B cell (primary cell): ENCODE results near the gene TRPV4.

Experiments
- EZH2 ChIP-seq: IDR thresholded peaks from 2 replicates; pipeline ENCODE4 v1.6.1; 2012; ENCODE audit warnings: borderline replicate concordance, low read depth, mild to moderate bottlenecking, moderate library complexity, low read length; ENCODE audit not compliant: insufficient read depth, poor library complexity, severe bottlenecking
- TF ChIP-seq, protein P1 (sequence below): fragments of 200-600 bp; IDR thresholded peaks from one replicate; pipeline ENCODE4 v1.8.0; 2022; ENCODE audit warnings: antibody characterized with exemption, mild to moderate bottlenecking

DNA sequence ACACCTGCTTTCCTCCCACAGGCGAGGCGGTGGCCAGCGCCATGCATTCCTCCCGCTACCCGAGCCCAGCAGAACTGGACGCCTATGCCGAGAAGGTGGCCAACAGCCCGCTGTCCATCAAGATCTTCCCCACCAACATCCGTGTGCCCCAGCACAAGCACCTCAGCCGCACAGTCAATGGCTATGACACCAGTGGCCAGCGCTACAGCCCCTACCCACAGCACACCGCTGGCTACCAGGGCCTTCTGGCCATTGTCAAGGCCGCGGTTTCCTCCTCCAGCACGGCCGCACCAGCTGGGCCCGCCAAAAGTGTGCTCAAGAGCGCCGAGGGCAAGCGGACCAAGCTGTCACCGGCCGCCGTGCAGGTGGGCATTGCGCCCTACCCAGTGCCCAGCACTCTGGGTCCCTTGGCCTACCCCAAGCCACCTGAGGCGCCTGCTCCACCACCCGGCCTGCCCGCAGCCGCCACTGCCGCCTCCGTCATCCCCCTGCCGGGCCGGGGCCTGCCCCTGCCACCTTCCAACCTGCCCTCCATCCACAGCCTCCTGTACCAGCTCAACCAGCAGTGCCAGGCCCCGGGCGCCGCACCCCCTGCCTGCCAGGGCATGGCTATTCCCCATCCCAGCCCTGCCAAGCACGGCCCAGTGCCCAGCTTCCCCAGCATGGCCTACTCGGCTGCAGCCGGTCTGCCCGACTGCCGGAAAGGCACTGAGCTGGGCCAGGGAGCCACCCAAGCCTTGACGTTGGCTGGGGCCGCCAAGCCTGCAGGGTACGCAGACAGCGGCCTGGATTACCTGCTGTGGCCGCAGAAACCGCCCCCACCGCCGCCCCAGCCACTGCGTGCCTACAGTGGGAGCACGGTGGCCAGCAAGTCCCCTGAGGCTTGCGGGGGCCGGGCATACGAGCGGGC is 65.0 kb downstream of the TRPV4 start:
- TF ChIP-seq, protein P1, sequence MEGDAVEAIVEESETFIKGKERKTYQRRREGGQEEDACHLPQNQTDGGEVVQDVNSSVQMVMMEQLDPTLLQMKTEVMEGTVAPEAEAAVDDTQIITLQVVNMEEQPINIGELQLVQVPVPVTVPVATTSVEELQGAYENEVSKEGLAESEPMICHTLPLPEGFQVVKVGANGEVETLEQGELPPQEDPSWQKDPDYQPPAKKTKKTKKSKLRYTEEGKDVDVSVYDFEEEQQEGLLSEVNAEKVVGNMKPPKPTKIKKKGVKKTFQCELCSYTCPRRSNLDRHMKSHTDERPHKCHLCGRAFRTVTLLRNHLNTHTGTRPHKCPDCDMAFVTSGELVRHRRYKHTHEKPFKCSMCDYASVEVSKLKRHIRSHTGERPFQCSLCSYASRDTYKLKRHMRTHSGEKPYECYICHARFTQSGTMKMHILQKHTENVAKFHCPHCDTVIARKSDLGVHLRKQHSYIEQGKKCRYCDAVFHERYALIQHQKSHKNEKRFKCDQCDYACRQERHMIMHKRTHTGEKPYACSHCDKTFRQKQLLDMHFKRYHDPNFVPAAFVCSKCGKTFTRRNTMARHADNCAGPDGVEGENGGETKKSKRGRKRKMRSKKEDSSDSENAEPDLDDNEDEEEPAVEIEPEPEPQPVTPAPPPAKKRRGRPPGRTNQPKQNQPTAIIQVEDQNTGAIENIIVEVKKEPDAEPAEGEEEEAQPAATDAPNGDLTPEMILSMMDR, result no peak
- TF ChIP-seq EZH2, result no peak
